MM.1S (cell line): ENCODE data around the gene POLL.
"Not testable (repeated sequence)": the region's sequence is repeated elsewhere in the genome, so short reads cannot be mapped to it uniquely, and the experiment has no call there.

Source experiments
- EZH2 ChIP-seq: fragments of 300-600 bp; sonication (generic); optimal IDR thresholded peaks from 2 replicates; pipeline ENCODE3; 2017; ENCODE audit warnings: low read depth, mild to moderate bottlenecking, antibody characterized with exemption, low read length, mixed read lengths
- EZH2phosphoT487 ChIP-seq: fragments of 300-600 bp; sonication (generic); IDR thresholded peaks from 2 replicates; pipeline ENCODE4 v1.6.1; 2018; ENCODE audit warnings: antibody characterized with exemption, low read length
- TF ChIP-seq, protein P1 (sequence below): fragments of 300-600 bp; sonication (generic); IDR thresholded peaks from 2 replicates; pipeline ENCODE4 v1.5.1; 2016; ENCODE audit warnings: antibody characterized with exemption, low read length, mixed read lengths

DNA sequence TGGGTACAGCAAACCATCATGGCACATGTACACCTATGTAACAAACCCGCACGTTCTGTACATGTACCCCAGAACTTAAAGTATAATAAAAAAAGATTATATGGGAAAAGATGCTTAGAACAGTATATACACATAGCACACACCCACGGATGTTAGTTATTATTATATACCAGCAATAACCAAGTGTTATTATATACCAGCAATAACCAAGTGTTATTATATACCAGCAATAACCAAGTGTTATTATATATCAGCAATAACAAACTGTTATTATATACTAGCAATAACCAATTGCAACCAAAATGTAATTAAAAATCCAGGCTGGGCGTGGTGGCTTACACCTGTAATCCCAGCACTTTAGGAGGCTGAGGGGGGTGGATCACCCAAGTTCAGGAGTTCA is 45.5 kb upstream of the POLL start:
- TF ChIP-seq, protein P1, sequence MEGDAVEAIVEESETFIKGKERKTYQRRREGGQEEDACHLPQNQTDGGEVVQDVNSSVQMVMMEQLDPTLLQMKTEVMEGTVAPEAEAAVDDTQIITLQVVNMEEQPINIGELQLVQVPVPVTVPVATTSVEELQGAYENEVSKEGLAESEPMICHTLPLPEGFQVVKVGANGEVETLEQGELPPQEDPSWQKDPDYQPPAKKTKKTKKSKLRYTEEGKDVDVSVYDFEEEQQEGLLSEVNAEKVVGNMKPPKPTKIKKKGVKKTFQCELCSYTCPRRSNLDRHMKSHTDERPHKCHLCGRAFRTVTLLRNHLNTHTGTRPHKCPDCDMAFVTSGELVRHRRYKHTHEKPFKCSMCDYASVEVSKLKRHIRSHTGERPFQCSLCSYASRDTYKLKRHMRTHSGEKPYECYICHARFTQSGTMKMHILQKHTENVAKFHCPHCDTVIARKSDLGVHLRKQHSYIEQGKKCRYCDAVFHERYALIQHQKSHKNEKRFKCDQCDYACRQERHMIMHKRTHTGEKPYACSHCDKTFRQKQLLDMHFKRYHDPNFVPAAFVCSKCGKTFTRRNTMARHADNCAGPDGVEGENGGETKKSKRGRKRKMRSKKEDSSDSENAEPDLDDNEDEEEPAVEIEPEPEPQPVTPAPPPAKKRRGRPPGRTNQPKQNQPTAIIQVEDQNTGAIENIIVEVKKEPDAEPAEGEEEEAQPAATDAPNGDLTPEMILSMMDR = not testable (repeated sequence)
- TF ChIP-seq EZH2, EZH2phosphoT487: not testable (repeated sequence)
